OCI-M2 (cell line): ENCODE results near the gene NDUFA3.
"Not testable (repeated sequence)": the region's sequence is repeated elsewhere in the genome, so short reads cannot be mapped to it uniquely, and the experiment has no call there.

Experiments used
- DNase-seq: peaks from one replicate; lab custom pipeline; 2025; ENCODE audit not compliant: unreplicated experiment; lab: John Stamatoyannopoulos, UW

The NDUFA3 gene

DNA sequence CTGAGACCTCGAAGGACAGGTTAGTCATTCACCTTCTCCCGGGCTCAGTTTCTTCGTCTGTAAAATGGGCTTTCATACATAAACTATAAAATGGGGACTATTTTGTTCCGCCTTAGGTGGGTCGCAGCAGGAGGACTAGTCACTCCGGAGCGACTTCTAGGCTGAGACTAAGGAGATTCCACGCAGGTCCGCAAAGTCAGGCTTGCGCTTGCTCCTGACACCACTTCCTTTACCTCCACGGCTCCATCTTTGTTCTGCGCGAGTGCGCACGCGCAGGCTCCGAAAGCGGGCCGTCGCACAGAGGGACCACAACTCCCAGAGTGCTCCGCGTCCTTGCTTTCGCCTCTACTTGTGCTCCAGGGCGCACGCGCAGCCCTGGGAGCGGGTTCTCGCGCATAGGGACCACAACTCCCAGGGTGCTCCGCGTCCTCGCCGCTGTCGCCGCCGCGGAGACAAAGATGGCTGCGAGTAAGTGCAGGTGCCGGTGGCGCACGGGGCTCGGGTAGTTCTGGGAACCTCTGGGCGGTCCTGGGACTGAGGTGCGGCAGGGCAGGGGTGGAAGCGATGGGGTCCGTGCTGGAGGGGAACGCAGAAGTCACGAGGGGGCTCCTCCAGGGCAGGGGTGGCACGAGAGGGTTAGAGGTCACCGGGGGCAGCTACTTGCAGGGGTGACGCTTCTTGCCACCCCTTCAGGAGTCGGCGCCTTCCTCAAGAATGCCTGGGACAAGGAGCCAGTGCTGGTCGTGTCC lies at the start of gene NDUFA3:
NDUFA3 (plus strand) TSS at position 435 of the 749 bp plus-strand sequence; CDS start at position 459, 24 bp downstream.
- DNase-seq = peak; percentile 72

- no peak for DNase-seq
Observed at GRCh38 chr19:54062643-54063042, 40.0 kb upstream of the NDUFA3 start.

- DNase-seq = no peak
Observed at GRCh38 chr19:54063350-54064116, 39.1 kb upstream of the NDUFA3 start, which contains the start of gene VSTM1. Gene VSTM1, minus strand, starts transcription at chr19:54063897. Its CDS starts 120 bp downstream, at chr19:54063777.

DNA sequence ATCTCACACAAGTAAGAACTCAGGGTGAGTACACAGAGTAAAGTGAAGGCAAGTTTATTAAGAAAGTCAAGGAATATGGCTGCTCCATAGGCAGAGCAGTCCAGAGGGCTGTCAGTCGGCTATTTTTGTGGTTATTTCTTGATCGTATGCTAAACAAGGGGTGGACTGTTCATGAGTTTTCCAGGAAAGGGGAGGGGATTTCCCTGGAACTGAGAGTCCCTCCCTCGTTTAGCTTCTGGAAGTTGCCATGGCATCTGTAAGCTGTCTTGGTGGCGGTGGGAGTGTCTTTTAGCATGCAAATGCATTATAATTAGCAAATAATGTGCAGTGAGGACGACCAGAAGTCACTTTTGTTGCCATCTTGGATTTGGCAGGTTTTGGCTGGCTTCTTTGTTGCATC lies 33.2 kb upstream of the NDUFA3 start:
- no peak for DNase-seq

GRCh38 chr19:54073829-54074228 lies 28.8 kb upstream of the NDUFA3 start:
- DNase-seq = no peak

GRCh38 chr19:54074851-54075250 lies 27.8 kb upstream of the NDUFA3 start:
- no peak for DNase-seq

DNA sequence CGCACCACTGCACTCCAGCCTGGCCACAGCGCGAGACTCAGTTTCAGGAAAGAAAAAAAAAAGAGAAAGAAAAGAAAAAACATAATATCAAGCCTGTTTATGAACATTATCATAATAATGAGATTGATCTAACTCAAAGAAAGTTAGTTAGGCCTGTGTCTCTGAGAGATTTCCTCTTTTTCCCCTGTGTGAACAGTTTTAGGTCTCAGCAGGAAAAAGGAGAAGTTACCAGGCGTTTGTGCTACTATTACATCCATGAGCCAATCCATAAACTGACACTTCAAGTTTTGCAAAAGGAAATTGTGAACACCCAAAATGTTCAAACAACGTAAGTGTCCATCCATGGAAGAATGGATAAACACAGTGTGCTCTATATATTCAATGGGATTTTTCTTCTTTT lies 25.3 kb upstream of the NDUFA3 start:
- no peak for DNase-seq

DNA sequence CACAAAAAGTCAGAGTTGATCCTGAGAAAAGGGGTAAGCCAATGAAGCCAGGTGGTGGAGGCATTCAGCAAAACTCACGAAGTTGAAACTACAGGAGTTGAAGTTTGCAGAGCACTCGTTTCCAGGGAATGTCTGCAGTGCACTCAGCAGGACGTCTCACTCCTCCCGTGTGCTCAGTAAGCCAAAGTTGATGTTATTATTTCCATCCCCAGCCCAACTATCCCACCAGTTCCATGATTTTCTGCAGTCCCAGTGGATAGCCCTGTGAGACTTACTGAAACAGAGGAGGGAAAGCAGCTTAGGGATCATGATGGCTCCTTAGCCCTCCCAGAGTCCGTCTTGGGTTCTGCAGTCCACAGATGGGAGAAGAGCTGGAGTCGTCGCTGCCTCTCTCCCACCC lies 21.6 kb upstream of the NDUFA3 start, which contains the start of gene TARM1:
TARM1 (minus strand) TSS at position 334 of the 400 bp plus-strand sequence; CDS start at position 309, 25 bp downstream.
- no peak for DNase-seq

DNA sequence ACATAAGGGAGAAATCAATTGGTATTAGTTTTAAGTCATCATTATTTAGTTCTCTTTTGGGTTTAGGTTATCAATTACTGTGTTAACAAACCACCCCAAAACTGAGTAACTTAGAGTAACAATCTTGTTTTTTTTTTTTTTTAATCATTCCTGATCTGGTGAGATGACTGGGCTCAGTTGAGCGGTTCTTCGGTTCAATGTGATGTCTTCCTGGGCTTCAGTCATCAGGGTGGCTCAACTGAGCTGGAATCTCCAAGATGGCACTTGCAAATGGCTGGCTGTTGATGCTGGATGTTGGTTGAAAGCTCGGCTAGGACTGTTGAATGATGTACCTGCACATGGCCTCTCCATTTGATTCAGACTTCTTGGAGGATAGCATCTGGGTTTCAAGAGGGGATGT lies 18.2 kb upstream of the NDUFA3 start:
- no peak for DNase-seq

GRCh38 chr19:54094426-54095000 lies 8.1 kb upstream of the NDUFA3 start:
- DNase-seq = no peak

- no peak for DNase-seq
Observed at GRCh38 chr19:54095136-54095858, 7.4 kb upstream of the NDUFA3 start.

DNA sequence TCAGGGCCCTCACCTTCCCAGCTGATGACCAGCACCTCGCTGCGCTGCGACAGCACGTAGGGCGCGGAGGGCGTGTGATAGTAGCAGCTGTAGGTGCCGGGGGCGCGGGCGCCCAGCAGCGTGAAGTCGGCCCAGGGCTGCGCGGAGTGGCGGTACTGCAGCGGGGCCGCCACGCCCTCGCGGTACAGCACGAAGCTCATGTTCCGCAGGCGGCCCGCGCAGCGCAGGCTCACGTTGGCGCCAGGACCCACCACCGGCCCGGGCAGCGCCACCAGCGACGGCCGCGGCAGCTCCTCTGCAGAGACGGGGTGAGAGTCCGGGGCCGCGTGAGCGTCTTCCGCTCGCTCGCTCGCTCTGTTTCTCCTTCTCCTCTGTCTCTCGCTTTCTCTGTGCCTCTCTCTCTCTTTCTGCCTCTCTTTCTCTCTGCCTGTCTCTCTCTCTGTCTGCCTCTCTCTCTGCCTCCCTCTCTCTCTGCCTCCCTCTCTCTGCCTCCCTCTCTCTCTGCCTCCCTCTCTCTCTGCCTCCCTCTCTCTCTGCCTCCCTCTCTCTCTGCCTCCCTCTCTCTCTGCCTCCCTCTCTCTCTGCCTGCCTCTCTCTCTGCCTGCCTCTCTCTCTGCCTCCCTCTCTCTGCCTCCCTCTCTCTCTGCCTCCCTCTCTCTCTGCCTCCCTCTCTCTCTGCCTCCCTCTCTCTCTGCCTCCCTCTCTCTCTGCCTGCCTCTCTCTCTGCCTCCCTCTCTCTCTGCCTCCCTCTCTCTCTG lies 6.6 kb upstream of the NDUFA3 start:
- not testable (repeated sequence) for DNase-seq

GRCh38 chr19:54096617-54097106 lies 6.0 kb upstream of the NDUFA3 start:
- DNase-seq = no peak

DNA sequence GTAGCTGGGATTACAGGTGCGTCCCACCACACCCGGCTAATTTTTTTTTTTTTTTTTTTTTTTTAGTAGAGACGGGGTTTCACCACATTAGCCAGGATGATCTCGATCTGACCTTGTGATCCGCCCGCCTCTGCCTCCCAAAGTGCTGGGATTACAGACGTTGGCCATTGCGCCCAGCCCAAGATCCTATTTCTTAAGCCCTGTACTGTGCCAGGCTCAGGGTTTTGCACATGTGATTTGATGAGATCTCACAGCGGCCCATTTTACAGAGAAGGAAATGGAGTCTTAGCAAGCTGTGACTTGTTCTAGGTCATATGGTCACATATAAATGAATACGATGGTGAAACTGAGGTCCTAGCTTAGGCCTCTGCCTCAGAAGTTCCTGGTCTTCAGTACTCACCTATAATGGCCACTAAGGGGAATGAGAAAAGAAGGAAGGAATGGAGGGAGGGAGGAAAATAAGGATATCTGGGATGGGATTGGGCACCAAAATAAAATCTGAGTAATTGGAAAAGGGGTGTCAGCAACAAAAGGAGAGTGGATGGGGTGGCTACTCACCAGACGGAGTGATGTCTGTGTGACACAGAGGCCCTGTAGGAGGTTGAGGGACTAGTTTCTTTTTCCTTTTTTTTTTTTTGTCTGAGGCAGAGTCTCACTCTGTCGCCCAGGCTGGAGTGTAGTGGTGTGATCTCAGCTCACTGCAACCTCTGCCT lies 3.3 kb upstream of the NDUFA3 start:
- no peak for DNase-seq

DNA sequence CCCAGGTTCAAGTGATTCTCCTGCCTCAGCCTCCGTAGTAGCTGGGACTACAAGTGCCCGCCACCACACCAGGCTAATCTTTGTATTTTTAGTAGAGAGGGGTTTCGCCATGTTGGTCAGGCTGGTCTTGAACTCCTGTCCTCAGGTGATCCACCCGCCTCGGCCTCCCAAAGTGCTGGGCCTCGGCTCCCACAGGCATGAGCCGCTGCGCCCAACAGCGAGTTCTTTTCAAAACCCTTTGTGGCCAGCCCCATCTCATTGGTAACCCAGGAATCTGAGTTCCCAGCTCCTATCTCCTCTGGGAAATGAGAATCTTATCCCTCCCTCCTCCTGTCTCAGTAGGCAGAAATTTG lies 2.8 kb upstream of the NDUFA3 start:
- not testable (repeated sequence) for DNase-seq

GRCh38 chr19:54100561-54100960 lies 2.1 kb upstream of the NDUFA3 start, which contains the start of gene OSCAR:
Gene OSCAR, minus strand, starts transcription at chr19:54100803. Its CDS starts 11 bp downstream, at chr19:54100792.
- no peak for DNase-seq

DNA sequence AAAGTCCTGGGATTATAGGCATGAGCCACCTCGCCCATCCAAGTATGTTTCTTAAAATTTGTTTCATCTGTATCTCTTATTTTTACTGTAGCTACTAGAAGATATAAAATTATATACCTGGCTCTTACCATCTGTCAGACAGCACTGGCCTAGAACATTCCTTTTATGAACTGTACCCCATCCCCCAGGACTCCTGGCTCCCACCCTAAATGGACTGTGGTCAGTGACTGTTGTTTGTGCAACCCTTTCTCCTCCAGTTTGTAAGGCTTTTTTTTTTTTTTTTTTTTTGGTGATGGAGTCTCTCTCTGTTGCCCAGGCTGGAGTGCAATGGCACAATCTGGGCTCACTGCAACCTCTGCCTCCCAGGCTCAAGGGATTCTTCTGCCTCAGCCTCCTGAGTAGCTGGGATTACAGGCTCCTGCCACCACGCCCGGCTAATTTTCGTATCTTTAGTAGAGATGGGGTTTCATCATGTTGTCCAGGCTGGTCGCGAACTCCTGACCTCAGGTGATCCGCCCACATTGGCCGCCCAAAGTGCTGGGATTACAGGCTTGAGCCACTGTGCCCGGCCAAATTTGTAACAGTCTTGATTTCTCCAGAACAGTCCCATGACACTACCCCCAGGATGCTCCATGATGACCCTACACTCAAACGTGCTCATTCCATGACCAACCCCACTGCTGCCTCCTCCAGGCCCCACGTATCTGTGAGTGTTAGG lies 2.5 kb downstream of the NDUFA3 start:
- no peak for DNase-seq

- DNase-seq = no peak
Observed at GRCh38 chr19:54105796-54106195, 3.1 kb downstream of the NDUFA3 start.

DNA sequence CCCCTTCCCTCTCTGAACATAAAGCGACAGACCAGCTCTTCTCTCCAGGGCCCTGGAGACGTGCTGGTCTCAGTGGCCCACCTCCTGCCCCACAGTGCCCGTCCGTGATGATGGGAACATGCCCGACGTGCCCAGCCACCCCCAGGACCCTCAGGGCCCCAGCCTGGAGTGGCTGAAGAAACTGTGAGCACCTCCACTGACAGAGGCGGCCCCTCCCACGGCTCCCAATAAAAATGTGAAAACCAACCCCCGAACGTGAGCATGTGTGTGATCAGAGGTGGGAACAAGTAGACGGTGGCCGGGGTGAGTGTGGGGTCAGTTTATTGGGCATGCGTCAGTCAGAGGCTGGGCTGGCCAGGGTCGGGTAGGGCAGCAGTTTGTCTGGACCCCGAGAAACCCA lies 4.1 kb downstream of the NDUFA3 start:
- no peak for DNase-seq
